H1 (cell line): ENCODE measurements around the gene ENTPD5.

ENCODE experiments used
- CTCF ChIP-seq, 3 experiments: IDR thresholded peaks; 1 replicate in 2 of 3; 2 replicates in 1 of 3; pipeline versions ENCODE4 v1.5.1 to v1.6.1; 2011; ENCODE audit warnings: low read length in 3 of 3, mild to moderate bottlenecking in 3 of 3, inconsistent platforms in 2 of 3, low read depth in 1 of 3, moderate library complexity in 1 of 3; ENCODE audit not compliant: insufficient read depth in 1 of 3; ENCODE audit errors: control extremely low read depth in 1 of 3
- EP300 ChIP-seq, 2 experiments: IDR thresholded peaks; 1 replicate in 1 of 2; 2 replicates in 1 of 2; pipeline ENCODE4 v1.6.1; 2011 to 2012; ENCODE audit warnings: low read depth in 2 of 2, low read length in 2 of 2, mild to moderate bottlenecking in 2 of 2, borderline replicate concordance in 1 of 2, inconsistent platforms in 1 of 2, moderate library complexity in 1 of 2
- NRF1 ChIP-seq: IDR thresholded peaks from 2 replicates; pipeline ENCODE4 v1.6.1; 2011; ENCODE audit warnings: mild to moderate bottlenecking, low read depth, low read length, improper control_type of control experiment
- RAD21 ChIP-seq, 2 experiments: IDR thresholded peaks in 1 of 2; conservative IDR thresholded peaks in 1 of 2; 2 replicates each; pipeline ENCODE4 v1.6.1; 2011; ENCODE audit warnings: low read depth in 2 of 2, low read length in 2 of 2, improper control_type of control experiment in 1 of 2, inconsistent platforms in 1 of 2, mild to moderate bottlenecking in 1 of 2, moderate library complexity in 1 of 2
- USF2 ChIP-seq: IDR thresholded peaks from 2 replicates; pipeline ENCODE4 v1.6.1; 2011; ENCODE audit warnings: low read length, improper control_type of control experiment

GRCh38 chr14:73924337-73924736, 94.8 kb downstream of the ENTPD5 start:
- no peak for TF ChIP-seq USF2
- TF ChIP-seq NRF1, result no peak
- TF ChIP-seq CTCF (IDR thresholded peaks at IDR 0.05; ENCODE audit: control extremely low read depth in 1 of 3, insufficient read depth in 1 of 3, low read depth in 1 of 3, low read length in 3 of 3), result no peak
- TF ChIP-seq EP300 (IDR thresholded peaks at IDR 0.05; ENCODE audit: borderline replicate concordance in 1 of 2, low read depth in 2 of 2, low read length in 2 of 2), result no peak
- TF ChIP-seq RAD21 (IDR thresholded peaks at IDR 0.05 in 1 of 2, conservative IDR thresholded peaks at IDR 0.05 in 1 of 2; ENCODE audit: low read depth in 2 of 2, low read length in 2 of 2), result no peak
